IMR-90 (cell line): ENCODE measurements around the gene NKTR. TPM values are rescaled to one million over a fixed set of nuclear protein-coding genes. Genes with fewer than 3 reads are reported as not detected.
A peak's percentile ranks its signal among the peaks of the same experiment; 100 is the strongest.

ENCODE experiments used
- ATAC-seq: fragments of 200-7000 bp; cut with Tn5 transposase; 2 replicates; pipeline ENCODE4 v1.9.1; 2020; ENCODE audit warnings: low read depth, mild to moderate bottlenecking, moderate library complexity
- BruUV-seq: library from RNA; stranded (reverse); fragments of 400-500 nt; replicated peaks from 2 replicates; lab custom pipeline; 2021; lab: Mats Ljungman, UMichigan
- CTCF ChIA-PET: fragments of 300-600 bp; formaldehyde crosslinking; extraction: SDS; loops from one replicate; lab custom pipeline; 2021; ENCODE audit warnings: antibody characterized with exemption; lab: Yijun Ruan, JAX
- POLR2A ChIA-PET: fragments of 300-600 bp; sonication (Branson Sonifier 250); formaldehyde crosslinking; loops from one replicate; lab custom pipeline; 2022; ENCODE audit warnings: antibody characterized with exemption; ENCODE audit not compliant: unreplicated experiment; lab: Charles Lee
- DNase-seq: peaks from one replicate; pipeline ENCODE4 v3.0.0; 2013
- H2AFZ ChIP-seq: replicated peaks from 2 replicates; pipeline ENCODE3; 2013; ENCODE audit warnings: low read length, mild to moderate bottlenecking; ENCODE audit not compliant: poor library complexity
- H2AK5ac ChIP-seq: 2 replicates; pipeline ENCODE4 v1.6.1; 2013; ENCODE audit warnings: low read depth, low read length, inconsistent platforms
- H2AK9ac ChIP-seq: replicated peaks from 2 replicates; pipeline ENCODE3; 2013; ENCODE audit warnings: mild to moderate bottlenecking, low read depth, low read length, moderate library complexity; ENCODE audit not compliant: poor library complexity
- H2BK120ac ChIP-seq: 2 replicates; pipeline ENCODE4 v1.6.1; 2013; ENCODE audit warnings: low read depth, low read length, inconsistent platforms
- H2BK15ac ChIP-seq: 3 replicates; pipeline ENCODE4 v1.6.1; 2013; ENCODE audit warnings: low read depth, low read length, inconsistent platforms
- H2BK20ac ChIP-seq: 2 replicates; pipeline ENCODE4 v1.6.1; 2013; ENCODE audit warnings: low read depth, mild to moderate bottlenecking, inconsistent platforms, low read length, moderate library complexity
- H2BK5ac ChIP-seq: 2 replicates; pipeline ENCODE4 v1.6.1; 2013; ENCODE audit warnings: mild to moderate bottlenecking, low read depth, low read length, inconsistent platforms; ENCODE audit not compliant: poor library complexity, severe bottlenecking
- H3K14ac ChIP-seq: replicated peaks from 2 replicates; pipeline ENCODE4 v1.6.1; 2013; ENCODE audit warnings: low read depth, low read length, inconsistent platforms
- H3K18ac ChIP-seq: 2 replicates; pipeline ENCODE4 v1.6.1; 2013; ENCODE audit warnings: low read depth, low read length, control low read depth
- H3K23ac ChIP-seq: 2 replicates; pipeline ENCODE4 v1.6.1; 2013; ENCODE audit warnings: low read depth, low read length, inconsistent platforms
- H3K27ac ChIP-seq: 2 replicates; pipeline ENCODE4 v1.5.1; 2013; ENCODE audit warnings: mild to moderate bottlenecking, control low read depth, low read length; ENCODE audit not compliant: insufficient read depth
- H3K27me3 ChIP-seq: 2 replicates; pipeline ENCODE4 v1.6.1; 2013; ENCODE audit warnings: low read length; ENCODE audit not compliant: control insufficient read depth, insufficient read depth
- H3K36me3 ChIP-seq: 2 replicates; pipeline ENCODE4 v1.6.1; 2013; ENCODE audit warnings: low read length, mixed read lengths; ENCODE audit not compliant: control insufficient read depth, insufficient read depth
- H3K4ac ChIP-seq: 2 replicates; pipeline ENCODE4 v1.6.1; 2013; ENCODE audit warnings: low read depth, low read length, inconsistent platforms
- H3K4me1 ChIP-seq: 2 replicates; pipeline ENCODE4 v1.6.1; 2013; ENCODE audit warnings: low read length, mixed read lengths; ENCODE audit not compliant: control insufficient read depth, insufficient read depth
- H3K4me2 ChIP-seq: 2 replicates; pipeline ENCODE4 v1.6.1; 2013; ENCODE audit warnings: low read depth, mild to moderate bottlenecking, control low read depth, low read length, moderate library complexity
- H3K4me3 ChIP-seq: 2 replicates; pipeline ENCODE4 v1.5.1; 2013; ENCODE audit warnings: low read depth, mild to moderate bottlenecking, control low read depth, low read length, moderate library complexity; ENCODE audit not compliant: insufficient read depth
- H3K56ac ChIP-seq: 2 replicates; pipeline ENCODE4 v1.6.1; 2013; ENCODE audit warnings: low read length, inconsistent platforms; ENCODE audit not compliant: insufficient read depth; ENCODE audit errors: extremely low read depth
- H3K79me1 ChIP-seq, 2 experiments: 2 replicates each; pipeline ENCODE4 v1.6.1; 2013; ENCODE audit warnings: low read length in 2 of 2, inconsistent platforms in 1 of 2, low read depth in 1 of 2
- H3K9ac ChIP-seq: 2 replicates; pipeline ENCODE4 v1.6.1; 2013; ENCODE audit warnings: low read depth, low read length, control low read depth
- H3K9me1 ChIP-seq: 2 replicates; pipeline ENCODE4 v1.6.1; 2013; ENCODE audit warnings: low read length, inconsistent platforms; ENCODE audit not compliant: insufficient read depth
- H3K9me3 ChIP-seq: 2 replicates; pipeline ENCODE4 v1.6.1; 2013; ENCODE audit warnings: low read length; ENCODE audit not compliant: control insufficient read depth, insufficient read depth
- H4K20me1 ChIP-seq: 2 replicates; pipeline ENCODE4 v1.6.1; 2013; ENCODE audit warnings: low read length, inconsistent platforms; ENCODE audit not compliant: insufficient read depth
- H4K5ac ChIP-seq: 2 replicates; pipeline ENCODE4 v1.6.1; 2013; ENCODE audit warnings: mild to moderate bottlenecking, low read depth, low read length, control low read depth
- H4K8ac ChIP-seq, 2 experiments: 2 replicates each; pipeline ENCODE4 v1.6.1; 2013; ENCODE audit warnings: low read depth in 2 of 2, low read length in 2 of 2, control low read depth in 1 of 2, inconsistent platforms in 1 of 2
- H4K91ac ChIP-seq: 2 replicates; pipeline ENCODE4 v1.6.1; 2013; ENCODE audit warnings: low read depth, low read length, inconsistent platforms; ENCODE audit not compliant: insufficient read depth
- CHD1 ChIP-seq: IDR thresholded peaks from 2 replicates; pipeline ENCODE4 v1.6.1; 2012; ENCODE audit warnings: low read depth, low read length, improper control_type of control experiment
- MAZ ChIP-seq: IDR thresholded peaks from 2 replicates; pipeline ENCODE4 v1.6.1; 2012; ENCODE audit warnings: low read depth, mild to moderate bottlenecking, low read length, improper control_type of control experiment, moderate library complexity, borderline replicate concordance
- MXI1 ChIP-seq: IDR thresholded peaks from 2 replicates; pipeline ENCODE4 v1.6.1; 2012; ENCODE audit warnings: low read depth, mild to moderate bottlenecking, low read length, moderate library complexity, borderline replicate concordance
- NFE2L2 ChIP-seq: fragments of 150-350 bp; IDR thresholded peaks from 2 replicates; pipeline ENCODE4 v1.6.1; 2016; ENCODE audit warnings: low read depth, mild to moderate bottlenecking, low read length
- RAD21 ChIP-seq: IDR thresholded peaks from 2 replicates; pipeline ENCODE4 v1.6.1; 2012; ENCODE audit warnings: low read length, improper control_type of control experiment
- RFX5 ChIP-seq: IDR thresholded peaks from 2 replicates; pipeline ENCODE4 v1.8.0; 2012; ENCODE audit warnings: low read depth, mild to moderate bottlenecking, low read length, moderate library complexity
- SMC3 ChIP-seq: fragments of 150-350 bp; IDR thresholded peaks from 2 replicates; pipeline ENCODE4 v1.6.1; 2016; ENCODE audit warnings: low read depth, mild to moderate bottlenecking, antibody characterized with exemption, low read length, moderate library complexity
- WGBS, 2 experiments: methylation state at CpG; one replicate each; pipeline versions ENCODE4 v1.1.5 to v1.1.7; 2013; ENCODE audit warnings: missing lambda C conversion rate in 2 of 2; ENCODE audit not compliant: insufficient read length in 1 of 2; ENCODE audit errors: extremely low coverage in 2 of 2; 5-methylcytosine and 5-hydroxymethylcytosine counted together
- dilution Hi-C: fragments of 300-500 bp; cut with HindIII; formaldehyde crosslinking; loops from one replicate; pipeline ENCODE4 v1.14.3; 2018; ENCODE audit warnings: low sequenced_read_pairs; ENCODE audit not compliant: unreplicated experiment
- in situ Hi-C: fragments of 300-500 bp; cut with MboI; formaldehyde crosslinking; loops from 3 replicates; pipeline ENCODE4 v1.14.3; 2019; ENCODE audit warnings: low sequenced_read_pairs, inconsistent platforms, mixed read lengths
- intact Hi-C: fragments of 100-400 bp; cut with micrococcal nuclease; formaldehyde crosslinking; loops from 2 replicates; pipeline ENCODE4 v1.10.0; 2022
- polyA plus RNA-seq, 3 experiments: library from polyadenylated mRNA; depleted of rRNA; stranded (reverse); fragments of >200 nt; gene quantifications; 2 replicates each; pipeline ENCODE4 v1.2.3, GENCODE V29; 2012; ENCODE audit warnings: low replicate concordance in 1 of 3
- total RNA-seq: library from RNA; depleted of rRNA; stranded (reverse); fragments of >200 nt; gene quantifications from 2 replicates; pipeline ENCODE4 v1.2.3, GENCODE V29; 2012
- TF ChIP-seq, protein P1 (sequence below): fragments of 150-350 bp; IDR thresholded peaks from 2 replicates; pipeline ENCODE4 v1.6.1; 2017; ENCODE audit warnings: mild to moderate bottlenecking, antibody characterized with exemption, low read length, low read depth
- TF ChIP-seq, protein P2 (sequence below): conservative IDR thresholded peaks from 2 replicates; pipeline ENCODE4 v1.5.1; 2012; ENCODE audit warnings: mild to moderate bottlenecking, low read depth, low read length, improper control_type of control experiment
- TF ChIP-seq, protein P3 (sequence below): fragments of 150-350 bp; IDR thresholded peaks from 2 replicates; pipeline ENCODE4 v1.6.1; 2016; ENCODE audit warnings: low read depth, mild to moderate bottlenecking, low read length, moderate library complexity, borderline replicate concordance

The NKTR gene
- total and polyA plus RNA-seq, 2 of the 4 experiments (the other 2 are of a cell fraction) = 24.0 to 30.7 TPM

DNA sequence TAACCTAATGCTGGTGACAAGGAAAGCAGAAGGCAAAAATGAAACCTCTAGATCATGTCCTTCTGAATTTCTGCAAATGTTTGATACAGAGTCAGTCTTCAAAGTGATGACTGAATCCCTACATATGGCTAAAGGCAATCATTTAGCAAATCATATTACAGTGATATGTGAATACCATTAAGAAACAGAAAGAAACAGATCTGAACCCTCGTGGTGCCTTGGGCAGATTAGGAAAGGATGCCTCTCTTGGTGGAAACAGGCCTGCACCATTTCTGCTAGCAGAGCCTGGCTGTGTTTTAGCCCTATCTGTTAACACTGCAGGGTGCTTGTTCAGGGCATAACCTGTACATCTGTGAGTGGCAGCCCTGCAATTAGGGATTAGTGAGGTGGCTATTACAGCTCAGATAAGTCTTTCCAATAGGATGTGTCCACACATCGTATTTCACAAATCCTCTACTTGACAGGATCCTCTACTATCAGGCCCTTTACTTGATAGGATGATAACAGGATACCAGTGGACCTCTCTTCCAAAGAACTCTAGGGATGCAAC lies 30.8 kb upstream of the NKTR start (continued):
- TF ChIP-seq MXI1 (no peak), MAZ (no peak)

DNA sequence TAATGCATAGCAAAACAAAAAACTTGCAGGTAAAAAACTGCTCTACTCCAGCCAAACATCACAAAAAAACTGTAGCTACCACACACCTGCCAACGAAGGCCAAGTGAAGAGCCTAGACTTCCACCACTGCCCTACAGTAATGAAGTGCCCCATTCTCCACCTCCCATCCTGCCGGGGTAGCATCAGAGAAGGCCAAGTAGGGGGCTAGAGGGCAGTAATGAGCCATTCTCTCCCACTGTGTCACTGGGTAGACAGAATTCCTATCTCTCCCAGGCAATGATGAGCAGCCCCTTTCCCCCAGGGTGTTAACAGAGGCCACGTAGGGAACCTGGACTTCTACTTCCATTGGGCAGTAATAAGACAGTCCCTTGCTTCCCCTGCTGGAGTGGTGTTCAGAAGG lies 28.2 kb upstream of the NKTR start:
- no TSS peak for BruUV-seq
- Histone ChIP-seq H3K27me3 (no peaks in the 10 kb centered on the region), H2BK20ac (no peak overlapping the region), H3K9me1 (0 out of 2 replicates have a peak, but pooled peaks cover 3% of the 10 kb centered on the region), H3K4me2 (no peak overlapping the region), H4K91ac (no peak overlapping the region), H4K8ac (no peak overlapping the region), H3K4me3 (no peak overlapping the region), H2BK120ac (no peak overlapping the region), H2BK5ac (no peak overlapping the region), H3K56ac (no peak overlapping the region), H3K18ac (no peak overlapping the region), H3K9me3 (no peaks in the 10 kb centered on the region), H3K14ac (no peak overlapping the region), H3K4me1 (no peaks in the 10 kb centered on the region), H2AK9ac (no peak overlapping the region), H3K23ac (no peak overlapping the region), H3K36me3 (peaks cover 17% of the 10 kb centered on the region), H3K27ac (no peak overlapping the region), H3K79me1 (peaks cover 36 to 38% of the 10 kb centered on the region in 2 experiments), H4K20me1 (peaks cover 9% of the 10 kb centered on the region), H2BK15ac (no peak overlapping the region), H2AK5ac (no peak overlapping the region), H3K4ac (no peak overlapping the region), H3K9ac (no peak overlapping the region), H2AFZ (no peak overlapping the region), H4K5ac (no peak overlapping the region)
- dilution Hi-C loops (no loop called here), in situ Hi-C loops (no loop called here), intact Hi-C loops (no loop called here)
- ATAC-seq = peak; percentile 88
- ChIA-PET CTCF (interaction anchor here (0.6 kb wide), 2 partner anchors 49 to 551 kb away, joined by 3 to 8 read pairs; no protein-coding TSS in a partner anchor), POLR2A (no interaction called here)
- no CpG with 5 or more reads among the region's 3 CpGs for WGBS, 2 experiments
- TF ChIP-seq CHD1 (no peak), RFX5 (no peak), SMC3 (peak; percentile 34; the same call in 1 of the 2 replicates), RAD21 (peak; percentile 58), MAZ (0 out of 2 replicates have a peak, but pooled peaks have one; percentile 45), NFE2L2 (no peak)
- TF ChIP-seq, protein P1, sequence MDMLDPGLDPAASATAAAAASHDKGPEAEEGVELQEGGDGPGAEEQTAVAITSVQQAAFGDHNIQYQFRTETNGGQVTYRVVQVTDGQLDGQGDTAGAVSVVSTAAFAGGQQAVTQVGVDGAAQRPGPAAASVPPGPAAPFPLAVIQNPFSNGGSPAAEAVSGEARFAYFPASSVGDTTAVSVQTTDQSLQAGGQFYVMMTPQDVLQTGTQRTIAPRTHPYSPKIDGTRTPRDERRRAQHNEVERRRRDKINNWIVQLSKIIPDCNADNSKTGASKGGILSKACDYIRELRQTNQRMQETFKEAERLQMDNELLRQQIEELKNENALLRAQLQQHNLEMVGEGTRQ = no peak
- TF ChIP-seq, protein P2, sequence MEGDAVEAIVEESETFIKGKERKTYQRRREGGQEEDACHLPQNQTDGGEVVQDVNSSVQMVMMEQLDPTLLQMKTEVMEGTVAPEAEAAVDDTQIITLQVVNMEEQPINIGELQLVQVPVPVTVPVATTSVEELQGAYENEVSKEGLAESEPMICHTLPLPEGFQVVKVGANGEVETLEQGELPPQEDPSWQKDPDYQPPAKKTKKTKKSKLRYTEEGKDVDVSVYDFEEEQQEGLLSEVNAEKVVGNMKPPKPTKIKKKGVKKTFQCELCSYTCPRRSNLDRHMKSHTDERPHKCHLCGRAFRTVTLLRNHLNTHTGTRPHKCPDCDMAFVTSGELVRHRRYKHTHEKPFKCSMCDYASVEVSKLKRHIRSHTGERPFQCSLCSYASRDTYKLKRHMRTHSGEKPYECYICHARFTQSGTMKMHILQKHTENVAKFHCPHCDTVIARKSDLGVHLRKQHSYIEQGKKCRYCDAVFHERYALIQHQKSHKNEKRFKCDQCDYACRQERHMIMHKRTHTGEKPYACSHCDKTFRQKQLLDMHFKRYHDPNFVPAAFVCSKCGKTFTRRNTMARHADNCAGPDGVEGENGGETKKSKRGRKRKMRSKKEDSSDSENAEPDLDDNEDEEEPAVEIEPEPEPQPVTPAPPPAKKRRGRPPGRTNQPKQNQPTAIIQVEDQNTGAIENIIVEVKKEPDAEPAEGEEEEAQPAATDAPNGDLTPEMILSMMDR = peak; percentile 50
- TF ChIP-seq, protein P3, sequence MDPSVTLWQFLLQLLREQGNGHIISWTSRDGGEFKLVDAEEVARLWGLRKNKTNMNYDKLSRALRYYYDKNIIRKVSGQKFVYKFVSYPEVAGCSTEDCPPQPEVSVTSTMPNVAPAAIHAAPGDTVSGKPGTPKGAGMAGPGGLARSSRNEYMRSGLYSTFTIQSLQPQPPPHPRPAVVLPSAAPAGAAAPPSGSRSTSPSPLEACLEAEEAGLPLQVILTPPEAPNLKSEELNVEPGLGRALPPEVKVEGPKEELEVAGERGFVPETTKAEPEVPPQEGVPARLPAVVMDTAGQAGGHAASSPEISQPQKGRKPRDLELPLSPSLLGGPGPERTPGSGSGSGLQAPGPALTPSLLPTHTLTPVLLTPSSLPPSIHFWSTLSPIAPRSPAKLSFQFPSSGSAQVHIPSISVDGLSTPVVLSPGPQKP = no peak
- DNase-seq = peak; percentile 31
